ENCODE data around the gene ITGB3BP. TPM values are rescaled to one million over a fixed set of nuclear protein-coding genes. Genes with fewer than 3 reads are reported as not detected.

The ITGB3BP gene
- total RNA-seq, 2 experiments from 2014 or later = 91.5 to 97.0 TPM

DNA sequence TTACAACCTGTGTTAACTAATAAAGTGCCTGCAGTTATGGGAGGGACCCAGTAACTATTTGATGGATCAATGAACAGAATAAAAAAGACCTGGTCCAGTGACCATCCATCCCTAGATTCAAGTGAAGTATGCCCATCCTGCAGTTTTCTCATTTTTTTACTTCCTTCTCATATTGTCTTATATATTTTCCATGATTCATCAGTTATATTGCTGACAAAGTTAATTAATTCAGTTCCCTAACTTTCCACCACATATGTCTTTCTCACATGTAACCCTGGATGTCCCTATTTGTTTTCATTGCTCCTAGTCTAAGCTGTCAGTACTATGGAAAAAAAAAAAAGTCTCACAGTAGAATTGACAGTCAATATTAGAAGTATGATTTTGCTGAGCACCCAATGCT lies 64.3 kb downstream of the ITGB3BP start:
- Histone ChIP-seq H4K20me1 (ENCODE audit: insufficient read depth, low read length) (no peaks in the 10 kb centered on the region), H3K27ac (ENCODE audit: low read depth, low read length, poor library complexity, severe bottlenecking) (no peak overlapping the region), H3K4me3 (ENCODE audit: low read depth, low read length, poor library complexity, severe bottlenecking) (no peak overlapping the region), H3K79me2 (ENCODE audit: insufficient read depth, low read depth, low read length) (no peaks in the 10 kb centered on the region), H3K4me1 (ENCODE audit: insufficient read depth, low read length, poor library complexity, severe bottlenecking) (no peaks in the 10 kb centered on the region), H3K36me3 (ENCODE audit: insufficient read depth, low read length) (peaks cover 47% of the 10 kb centered on the region), H3K9me2 (ENCODE audit: insufficient read depth, low read length) (no peaks in the 10 kb centered on the region), H3K4me2 (ENCODE audit: low read length) (no peak overlapping the region), H3K9me3 (ENCODE audit: low read length) (peaks cover 17% of the 10 kb centered on the region), H2AFZ (ENCODE audit: low read length) (no peak overlapping the region)
- ChIA-PET CTCF (ENCODE audit: unreplicated experiment) (no interaction called here), POLR2A (interaction anchor here (0.6 to 1.4 kb wide), 2 partner anchors 12 to 138 kb away, joined by 4 read pairs; no protein-coding TSS in a partner anchor)
- TF ChIP-seq EZH2phosphoT487 (IDR thresholded peaks at IDR 0.05; ENCODE audit: borderline replicate concordance, low read depth, low read length) = no peak
- TF ChIP-seq, protein P1, sequence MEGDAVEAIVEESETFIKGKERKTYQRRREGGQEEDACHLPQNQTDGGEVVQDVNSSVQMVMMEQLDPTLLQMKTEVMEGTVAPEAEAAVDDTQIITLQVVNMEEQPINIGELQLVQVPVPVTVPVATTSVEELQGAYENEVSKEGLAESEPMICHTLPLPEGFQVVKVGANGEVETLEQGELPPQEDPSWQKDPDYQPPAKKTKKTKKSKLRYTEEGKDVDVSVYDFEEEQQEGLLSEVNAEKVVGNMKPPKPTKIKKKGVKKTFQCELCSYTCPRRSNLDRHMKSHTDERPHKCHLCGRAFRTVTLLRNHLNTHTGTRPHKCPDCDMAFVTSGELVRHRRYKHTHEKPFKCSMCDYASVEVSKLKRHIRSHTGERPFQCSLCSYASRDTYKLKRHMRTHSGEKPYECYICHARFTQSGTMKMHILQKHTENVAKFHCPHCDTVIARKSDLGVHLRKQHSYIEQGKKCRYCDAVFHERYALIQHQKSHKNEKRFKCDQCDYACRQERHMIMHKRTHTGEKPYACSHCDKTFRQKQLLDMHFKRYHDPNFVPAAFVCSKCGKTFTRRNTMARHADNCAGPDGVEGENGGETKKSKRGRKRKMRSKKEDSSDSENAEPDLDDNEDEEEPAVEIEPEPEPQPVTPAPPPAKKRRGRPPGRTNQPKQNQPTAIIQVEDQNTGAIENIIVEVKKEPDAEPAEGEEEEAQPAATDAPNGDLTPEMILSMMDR (conservative IDR thresholded peaks at IDR 0.05; ENCODE audit: low read length) = no peak
- DNase-seq (ENCODE audit: low spot score) = no peak
- intact Hi-C loops (cut with micrococcal nuclease; ENCODE audit: unreplicated experiment) = no loop called here
- BruUV-seq (replicated peaks) = no TSS peak

DNA sequence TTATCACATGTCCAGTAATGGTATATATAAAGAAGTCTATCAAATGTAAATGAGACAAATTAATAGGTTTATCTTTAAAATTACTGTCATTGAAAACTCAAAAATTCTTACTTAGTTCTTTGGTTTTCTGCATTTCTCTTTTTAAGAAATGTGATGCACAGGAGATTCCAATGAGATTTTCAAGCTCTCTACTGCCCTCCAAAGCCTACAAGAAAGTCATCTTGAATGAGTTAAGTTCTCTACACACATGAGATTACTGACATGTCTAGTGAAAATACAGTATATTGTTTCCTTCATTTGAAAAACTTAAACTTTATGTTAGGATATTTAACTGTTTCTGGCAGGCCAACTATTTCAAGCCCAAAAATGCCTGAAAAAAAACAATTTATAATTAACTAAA lies 68.8 kb downstream of the ITGB3BP start:
- Histone ChIP-seq H2AFZ (ENCODE audit: low read length) (no peak overlapping the region), H3K4me3 (ENCODE audit: low read depth, low read length, poor library complexity, severe bottlenecking) (no peak overlapping the region), H4K20me1 (ENCODE audit: insufficient read depth, low read length) (no peaks in the 10 kb centered on the region), H3K27ac (ENCODE audit: low read depth, low read length, poor library complexity, severe bottlenecking) (no peak overlapping the region), H3K4me2 (ENCODE audit: low read length) (no peak overlapping the region), H3K9me2 (ENCODE audit: insufficient read depth, low read length) (no peaks in the 10 kb centered on the region), H3K36me3 (ENCODE audit: insufficient read depth, low read length) (peaks cover 40% of the 10 kb centered on the region; the same call in 1 of the 2 replicates), H3K4me1 (ENCODE audit: insufficient read depth, low read length, poor library complexity, severe bottlenecking) (no peaks in the 10 kb centered on the region), H3K9me3 (ENCODE audit: low read length) (no peaks in the 10 kb centered on the region), H3K79me2 (ENCODE audit: insufficient read depth, low read depth, low read length) (no peaks in the 10 kb centered on the region)
- TF ChIP-seq, protein P1 (conservative IDR thresholded peaks at IDR 0.05; ENCODE audit: low read length) = peak; percentile 58
- no peak for TF ChIP-seq EZH2phosphoT487 (IDR thresholded peaks at IDR 0.05; ENCODE audit: borderline replicate concordance, low read depth, low read length)
- POLR2A ChIA-PET = no interaction called here
- intact Hi-C loops (cut with micrococcal nuclease; ENCODE audit: unreplicated experiment) = no loop called here
- CTCF ChIA-PET (ENCODE audit: unreplicated experiment) = no interaction called here
- no peak for DNase-seq (ENCODE audit: low spot score)
- BruUV-seq (replicated peaks) = no TSS peak

- no peak overlapping the region for H3K4me2 ChIP-seq (ENCODE audit: low read length)
- POLR2A ChIA-PET = no interaction called here
- H3K4me3 ChIP-seq (ENCODE audit: low read depth, low read length, poor library complexity, severe bottlenecking) = no peak overlapping the region
Observed at GRCh38 chr1:63453232-63453631, 69.8 kb downstream of the ITGB3BP start.

More at GRCh38 chr1:63453232-63453631, 69.8 kb downstream of the ITGB3BP start:
- DNase-seq (ENCODE audit: low spot score) = no peak
- TF ChIP-seq, protein P1 (conservative IDR thresholded peaks at IDR 0.05; ENCODE audit: low read length) = no peak
- TF ChIP-seq EZH2phosphoT487 (IDR thresholded peaks at IDR 0.05; ENCODE audit: borderline replicate concordance, low read depth, low read length) = no peak
- no TSS peak for BruUV-seq (replicated peaks)
- no peak overlapping the region for H2AFZ ChIP-seq (ENCODE audit: low read length)
- no peaks in the 10 kb centered on the region for H3K9me3 ChIP-seq (ENCODE audit: low read length)
- H3K79me2 ChIP-seq (ENCODE audit: insufficient read depth, low read depth, low read length) = no peaks in the 10 kb centered on the region
- peaks cover 47% of the 10 kb centered on the region; the same call in 1 of the 2 replicates for H3K36me3 ChIP-seq (ENCODE audit: insufficient read depth, low read length)
- no peaks in the 10 kb centered on the region for H3K9me2 ChIP-seq (ENCODE audit: insufficient read depth, low read length)
- intact Hi-C loops (cut with micrococcal nuclease; ENCODE audit: unreplicated experiment) = no loop called here
- H3K4me1 ChIP-seq (ENCODE audit: insufficient read depth, low read length, poor library complexity, severe bottlenecking) = no peaks in the 10 kb centered on the region
- no peak overlapping the region for H3K27ac ChIP-seq (ENCODE audit: low read depth, low read length, poor library complexity, severe bottlenecking)
- CTCF ChIA-PET (ENCODE audit: unreplicated experiment) = no interaction called here
- H4K20me1 ChIP-seq (ENCODE audit: insufficient read depth, low read length) = no peaks in the 10 kb centered on the region

Measured in OCI-LY7 (cell line).